Measurements from ENCODE around the gene SRBD1.

DNA sequence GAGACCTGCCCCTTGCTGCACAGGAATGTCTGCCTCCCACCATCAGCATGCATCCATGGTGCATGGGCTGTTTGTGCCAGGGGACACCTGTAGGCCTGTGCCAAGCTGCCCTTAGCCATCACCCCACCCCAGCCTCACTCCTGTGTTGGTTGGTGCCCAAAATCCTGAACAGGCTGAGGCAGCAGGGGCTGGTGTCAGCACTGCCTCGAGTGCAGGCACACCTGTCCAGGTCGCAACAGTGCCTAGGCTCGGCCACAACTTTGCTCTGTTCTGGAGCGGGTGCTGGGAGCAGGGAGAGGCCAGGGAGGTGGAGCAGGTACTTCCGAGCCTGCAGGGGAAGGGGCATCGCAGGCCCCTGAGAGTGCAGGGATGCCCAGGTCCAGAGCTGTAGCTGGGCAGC lies 69.1 kb downstream of the SRBD1 start:
- TF ChIP-seq CEBPB (IDR thresholded peaks at IDR 0.05; ENCODE audit: low read depth, low read length): no peak
- TF ChIP-seq, protein P1, sequence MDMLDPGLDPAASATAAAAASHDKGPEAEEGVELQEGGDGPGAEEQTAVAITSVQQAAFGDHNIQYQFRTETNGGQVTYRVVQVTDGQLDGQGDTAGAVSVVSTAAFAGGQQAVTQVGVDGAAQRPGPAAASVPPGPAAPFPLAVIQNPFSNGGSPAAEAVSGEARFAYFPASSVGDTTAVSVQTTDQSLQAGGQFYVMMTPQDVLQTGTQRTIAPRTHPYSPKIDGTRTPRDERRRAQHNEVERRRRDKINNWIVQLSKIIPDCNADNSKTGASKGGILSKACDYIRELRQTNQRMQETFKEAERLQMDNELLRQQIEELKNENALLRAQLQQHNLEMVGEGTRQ (IDR thresholded peaks at IDR 0.05; ENCODE audit: low read length): no peak
- TF ChIP-seq, protein P2, sequence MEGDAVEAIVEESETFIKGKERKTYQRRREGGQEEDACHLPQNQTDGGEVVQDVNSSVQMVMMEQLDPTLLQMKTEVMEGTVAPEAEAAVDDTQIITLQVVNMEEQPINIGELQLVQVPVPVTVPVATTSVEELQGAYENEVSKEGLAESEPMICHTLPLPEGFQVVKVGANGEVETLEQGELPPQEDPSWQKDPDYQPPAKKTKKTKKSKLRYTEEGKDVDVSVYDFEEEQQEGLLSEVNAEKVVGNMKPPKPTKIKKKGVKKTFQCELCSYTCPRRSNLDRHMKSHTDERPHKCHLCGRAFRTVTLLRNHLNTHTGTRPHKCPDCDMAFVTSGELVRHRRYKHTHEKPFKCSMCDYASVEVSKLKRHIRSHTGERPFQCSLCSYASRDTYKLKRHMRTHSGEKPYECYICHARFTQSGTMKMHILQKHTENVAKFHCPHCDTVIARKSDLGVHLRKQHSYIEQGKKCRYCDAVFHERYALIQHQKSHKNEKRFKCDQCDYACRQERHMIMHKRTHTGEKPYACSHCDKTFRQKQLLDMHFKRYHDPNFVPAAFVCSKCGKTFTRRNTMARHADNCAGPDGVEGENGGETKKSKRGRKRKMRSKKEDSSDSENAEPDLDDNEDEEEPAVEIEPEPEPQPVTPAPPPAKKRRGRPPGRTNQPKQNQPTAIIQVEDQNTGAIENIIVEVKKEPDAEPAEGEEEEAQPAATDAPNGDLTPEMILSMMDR (IDR thresholded peaks at IDR 0.05; ENCODE audit: control extremely low read depth in 1 of 3, insufficient read depth in 1 of 3, low read depth in 1 of 3, low read length in 3 of 3): no peak
- no peak for TF ChIP-seq KDM4A (IDR thresholded peaks at IDR 0.05; ENCODE audit: low read depth, low read length, severe bottlenecking)
- no peak for TF ChIP-seq JUN (IDR thresholded peaks at IDR 0.05; ENCODE audit: low read depth, low read length)
- TF ChIP-seq POLR2A (IDR thresholded peaks at IDR 0.05; ENCODE audit: control extremely low read depth in 1 of 2, low read depth in 2 of 2, low read length in 2 of 2): no peak
- TF ChIP-seq FOSL1 (IDR thresholded peaks at IDR 0.05; ENCODE audit: insufficient read depth, low read depth, low read length): no peak
- TF ChIP-seq BRCA1 (IDR thresholded peaks at IDR 0.05; ENCODE audit: low read depth, low read length): no peak
- TF ChIP-seq GTF2F1 (IDR thresholded peaks at IDR 0.05; ENCODE audit: borderline replicate concordance, low read depth, low read length): no peak

Measured in H1 (cell line).